Measurements from ENCODE around the gene FASTKD2.

The FASTKD2 gene

GRCh38 chr2:206765242-206766056 lies at the start of gene FASTKD2, which contains the start of gene MDH1B:
TSS of gene FASTKD2 (plus strand) at chr2:206765606. CDS start at chr2:206766694, 1,088 bp downstream.
TSS of gene MDH1B (minus strand) at chr2:206765328. CDS start at chr2:206765271, 57 bp downstream.
- DNase-seq (ENCODE audit: low spot score) = peak; percentile 71

- no peak for DNase-seq (ENCODE audit: low spot score)
Observed at GRCh38 chr2:206716623-206717022, 48.8 kb upstream of the FASTKD2 start.

DNA sequence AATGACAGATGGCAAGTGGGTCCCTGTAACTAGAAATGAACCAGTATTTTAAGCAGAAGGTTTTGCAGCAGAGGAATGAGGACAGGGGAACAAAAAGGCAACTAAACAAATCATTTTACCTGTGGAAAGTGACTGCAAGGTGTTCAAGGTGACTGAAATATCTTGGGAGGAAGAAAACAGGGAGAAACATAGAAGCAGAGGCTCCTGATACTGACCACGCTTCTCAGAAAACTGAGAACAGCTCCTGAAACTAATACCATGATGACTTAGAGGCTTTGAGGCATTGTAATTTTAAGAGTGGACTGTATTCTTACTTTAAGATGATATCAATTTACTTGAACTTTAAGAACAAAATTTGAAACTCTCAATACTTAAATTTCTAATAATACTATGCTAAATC lies 47.1 kb upstream of the FASTKD2 start, which contains the start of gene DYTN:
DYTN (minus strand) TSS at position 101 of the 400 bp plus-strand sequence. CDS start 117 bp downstream, outside the sequence.
- no peak for DNase-seq (ENCODE audit: low spot score)

GRCh38 chr2:206721256-206721920 lies 44.0 kb upstream of the FASTKD2 start:
- no peak for DNase-seq (ENCODE audit: low spot score)

GRCh38 chr2:206723288-206723687 lies 42.1 kb upstream of the FASTKD2 start:
- DNase-seq (ENCODE audit: low spot score) = no peak

- no peak for DNase-seq (ENCODE audit: low spot score)
Observed at GRCh38 chr2:206727287-206727686, 38.1 kb upstream of the FASTKD2 start.

- DNase-seq (ENCODE audit: low spot score) = peak; percentile 89
Observed at GRCh38 chr2:206728277-206729199, 36.9 kb upstream of the FASTKD2 start.

- DNase-seq (ENCODE audit: low spot score) = no peak
Observed at GRCh38 chr2:206733341-206733740, 32.1 kb upstream of the FASTKD2 start.

- DNase-seq (ENCODE audit: low spot score) = no peak
Observed at GRCh38 chr2:206736935-206737334, 28.5 kb upstream of the FASTKD2 start.

GRCh38 chr2:206739271-206739670 lies 26.1 kb upstream of the FASTKD2 start:
- DNase-seq (ENCODE audit: low spot score) = no peak

DNA sequence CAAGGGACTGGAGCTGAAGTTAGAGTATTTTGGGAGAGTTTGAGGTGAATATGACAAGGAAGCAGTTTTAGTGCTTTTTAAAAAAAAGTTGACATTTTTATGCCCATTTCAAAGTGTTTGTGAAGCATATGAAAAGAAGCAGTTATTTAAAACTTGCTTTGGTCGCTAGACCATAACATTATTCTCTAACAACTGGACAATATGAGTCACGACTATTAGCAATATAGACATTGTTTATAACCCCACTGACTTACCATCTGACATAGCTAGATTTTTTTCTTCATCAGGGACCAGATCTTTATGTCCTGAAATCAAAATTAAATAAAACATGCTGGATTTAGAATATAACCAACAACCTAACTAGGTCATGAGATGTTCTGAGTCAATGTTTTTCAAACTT lies 24.6 kb upstream of the FASTKD2 start:
- no peak for DNase-seq (ENCODE audit: low spot score)

- no peak for DNase-seq (ENCODE audit: low spot score)
Observed at GRCh38 chr2:206756816-206757215, 8.6 kb upstream of the FASTKD2 start.

- no peak for DNase-seq (ENCODE audit: low spot score)
Observed at GRCh38 chr2:206764673-206765241, 649 bp upstream of the FASTKD2 start.

DNA sequence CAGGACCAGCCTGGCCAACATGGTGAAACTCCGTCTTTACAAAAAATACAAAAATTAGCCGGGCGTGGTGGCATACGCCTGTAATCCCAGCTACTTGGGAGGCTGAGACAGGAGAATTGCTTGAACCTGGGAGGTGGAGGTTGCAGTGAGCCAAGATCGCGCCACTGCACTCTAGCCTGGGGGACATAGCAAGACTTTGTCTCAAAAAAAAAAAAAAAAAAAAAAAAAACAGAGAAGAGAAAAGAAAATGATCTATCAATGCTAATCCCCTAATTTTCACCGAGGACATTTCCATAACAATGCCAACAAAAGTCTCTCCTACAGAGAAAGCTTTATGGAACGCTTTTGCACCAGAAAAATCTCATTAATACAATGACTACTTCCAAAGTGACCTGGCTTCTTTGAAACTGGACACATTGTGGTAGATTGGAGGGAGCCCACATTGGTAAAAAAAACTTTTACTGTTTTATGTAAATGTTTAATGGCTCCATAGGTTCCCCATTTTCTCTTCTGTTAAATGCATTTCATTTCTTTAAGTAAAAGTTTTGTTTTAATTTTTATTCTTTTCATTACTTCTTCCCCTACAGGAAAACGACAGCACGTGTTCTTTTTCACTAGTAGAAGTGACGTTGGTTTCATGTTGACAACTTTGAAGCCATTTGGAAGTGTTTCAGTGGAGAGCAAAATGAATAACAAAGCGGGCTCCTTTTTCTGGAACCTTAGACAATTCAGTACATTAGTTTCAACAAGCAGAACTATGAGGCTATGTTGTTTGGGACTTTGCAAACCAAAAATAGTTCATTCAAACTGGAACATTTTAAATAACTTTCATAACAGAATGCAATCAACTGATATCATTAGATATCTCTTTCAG lies 888 bp downstream of the FASTKD2 start:
- DNase-seq (ENCODE audit: low spot score) = no peak

GRCh38 chr2:206774871-206775270 lies 9.5 kb downstream of the FASTKD2 start:
- DNase-seq (ENCODE audit: low spot score) = no peak

DNA sequence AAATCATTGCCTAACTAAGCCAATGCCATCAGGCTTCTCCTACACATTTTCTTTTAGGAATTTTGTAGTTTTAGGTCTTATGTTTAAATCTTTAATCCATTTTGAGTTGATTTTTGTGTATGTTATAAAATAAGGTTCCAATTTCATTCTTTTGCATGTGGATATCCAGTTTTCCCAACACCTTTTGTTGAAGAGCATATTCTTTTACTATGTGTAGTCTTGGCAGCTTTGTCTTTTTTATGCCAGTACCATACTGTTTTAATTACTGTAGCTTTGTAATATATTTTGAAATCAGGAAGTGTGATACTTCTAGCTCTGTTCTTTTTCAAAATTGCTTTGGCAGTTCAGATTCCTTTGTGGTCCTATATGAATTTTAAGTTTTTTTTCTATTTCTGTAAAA lies 11.0 kb downstream of the FASTKD2 start:
- DNase-seq (ENCODE audit: low spot score) = no peak

- no peak for DNase-seq (ENCODE audit: low spot score)
Observed at GRCh38 chr2:206780671-206781070, 15.3 kb downstream of the FASTKD2 start.

- DNase-seq (ENCODE audit: low spot score) = no peak
Observed at GRCh38 chr2:206783718-206784117, 18.3 kb downstream of the FASTKD2 start.

DNA sequence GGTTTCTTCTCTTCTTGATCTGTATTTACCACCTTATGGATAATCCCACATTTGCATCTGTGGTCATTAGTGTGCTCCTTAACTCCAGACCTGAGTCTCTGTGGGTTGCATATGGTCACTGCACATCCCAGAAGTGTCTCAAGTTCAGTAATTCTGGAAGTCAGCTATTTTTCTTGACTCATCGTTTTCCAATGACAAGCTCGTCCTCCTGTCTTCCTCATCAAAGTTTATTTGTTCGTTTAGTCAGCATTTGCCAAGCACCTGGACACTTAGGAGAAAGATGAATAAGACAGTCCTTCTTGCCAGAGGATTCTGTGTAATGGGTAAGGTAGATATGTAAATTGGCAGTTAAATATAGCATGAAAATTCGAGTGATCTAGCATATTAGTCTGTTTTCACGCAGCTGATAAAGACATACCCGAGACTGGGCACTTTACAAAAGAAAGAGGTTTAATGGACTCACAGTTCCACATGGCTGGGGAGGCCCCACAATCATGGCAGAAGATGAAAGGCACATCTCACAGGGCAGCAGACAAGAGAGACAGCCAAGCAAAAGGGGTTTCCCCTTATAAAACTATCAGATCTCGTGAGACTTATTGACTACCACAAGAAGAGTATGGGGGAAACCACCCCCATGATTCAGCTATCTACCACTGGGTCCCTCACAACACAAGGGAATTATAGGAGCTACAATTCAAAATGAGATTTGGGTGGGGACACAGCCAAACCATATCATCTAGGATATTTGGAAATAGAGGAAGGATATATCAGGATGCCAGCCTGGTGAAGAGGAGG lies 19.4 kb downstream of the FASTKD2 start:
- no peak for DNase-seq (ENCODE audit: low spot score)
